ENCODE data around the gene ATP1B2.

GRCh38 chr17:7667656-7668406 lies 17.1 kb downstream of the ATP1B2 start:
- TF ChIP-seq CTCF (IDR thresholded peaks at IDR 0.05) = no peak
- TF ChIP-seq POLR2A (IDR thresholded peaks at IDR 0.05) = no peak

Data from uterus (tissue), 2 donors.